A172 (cell line): ENCODE measurements around the gene SLC18B1. TPM values are rescaled to one million over a fixed set of nuclear protein-coding genes. Genes with fewer than 3 reads are reported as not detected.
A peak's percentile ranks its signal among the peaks of the same experiment; 100 is the strongest.
"Not testable (repeated sequence)": the region's sequence is repeated elsewhere in the genome, so short reads cannot be mapped to it uniquely, and the experiment has no call there.

ENCODE experiments used
- DNase-seq: peaks from one replicate; pipeline ENCODE4 v3.0.0-alpha.2; 2015; ENCODE audit warnings: low spot score
- total RNA-seq: library from RNA; depleted of rRNA; stranded (reverse); fragments of >200 nt; shearing (Covaris generic); gene quantifications from 2 replicates; pipeline ENCODE4 v1.2.3, GENCODE V29; 2014

SLC18B1 gene
- total RNA-seq, 1 experiment from 2014 or later: 7.3 TPM

GRCh38 chr6:132800656-132801055 is 2.2 kb upstream of the SLC18B1 start:
- no peak for DNase-seq

- DNase-seq: peak; percentile 65
Measured at GRCh38 chr6:132798869-132799538, 567 bp upstream of the SLC18B1 start.

- DNase-seq: no peak
Measured at GRCh38 chr6:132795461-132795860, 3.0 kb downstream of the SLC18B1 start.

- no peak for DNase-seq
Measured at GRCh38 chr6:132792510-132792909, 5.9 kb downstream of the SLC18B1 start.

GRCh38 chr6:132790450-132790849 is 8.0 kb downstream of the SLC18B1 start:
- DNase-seq: no peak

GRCh38 chr6:132789396-132789776 is 9.1 kb downstream of the SLC18B1 start:
- DNase-seq: no peak

- no peak for DNase-seq
Measured at GRCh38 chr6:132788658-132789395, 9.6 kb downstream of the SLC18B1 start.

GRCh38 chr6:132785936-132786335 is 12.5 kb downstream of the SLC18B1 start:
- DNase-seq: no peak

GRCh38 chr6:132780770-132781371 is 17.6 kb downstream of the SLC18B1 start:
- DNase-seq: peak; percentile 13

- DNase-seq: not testable (repeated sequence)
Measured at GRCh38 chr6:132777881-132778280, 20.6 kb downstream of the SLC18B1 start.

- no peak for DNase-seq
Measured at GRCh38 chr6:132768051-132768517, 30.4 kb downstream of the SLC18B1 start.

- no peak for DNase-seq
Measured at GRCh38 chr6:132765560-132765959, 32.9 kb downstream of the SLC18B1 start.

- peak; percentile 92 for DNase-seq
Measured at GRCh38 chr6:132764370-132764769, 34.1 kb downstream of the SLC18B1 start.

- DNase-seq: peak; percentile 3
Measured at GRCh38 chr6:132763269-132763668, 35.2 kb downstream of the SLC18B1 start.

GRCh38 chr6:132760256-132760655 is 38.2 kb downstream of the SLC18B1 start:
- DNase-seq: no peak

- no peak for DNase-seq
Measured at GRCh38 chr6:132758689-132759088, 39.7 kb downstream of the SLC18B1 start.

- no peak for DNase-seq
Measured at GRCh38 chr6:132752255-132752654, 46.2 kb downstream of the SLC18B1 start.

- no peak for DNase-seq
Measured at GRCh38 chr6:132751828-132752227, 46.6 kb downstream of the SLC18B1 start.

- no peak for DNase-seq
Measured at GRCh38 chr6:132751306-132751705, 47.1 kb downstream of the SLC18B1 start.

- no peak for DNase-seq
Measured at GRCh38 chr6:132750455-132751248, 47.8 kb downstream of the SLC18B1 start.

- no peak for DNase-seq
Measured at GRCh38 chr6:132749111-132749510, 49.3 kb downstream of the SLC18B1 start.

- no peak for DNase-seq
Measured at GRCh38 chr6:132748446-132748845, 50.0 kb downstream of the SLC18B1 start.
